ENCODE data around the gene NOC4L.
A peak's percentile ranks its signal among the peaks of the same experiment; 100 is the strongest.
"Not testable (repeated sequence)": the region's sequence is repeated elsewhere in the genome, so short reads cannot be mapped to it uniquely, and the experiment has no call there.

Gene NOC4L

GRCh38 chr12:132182206-132182710 is 38.0 kb downstream of the NOC4L start:
- no peak for DNase-seq (ENCODE audit: low read depth)

DNA sequence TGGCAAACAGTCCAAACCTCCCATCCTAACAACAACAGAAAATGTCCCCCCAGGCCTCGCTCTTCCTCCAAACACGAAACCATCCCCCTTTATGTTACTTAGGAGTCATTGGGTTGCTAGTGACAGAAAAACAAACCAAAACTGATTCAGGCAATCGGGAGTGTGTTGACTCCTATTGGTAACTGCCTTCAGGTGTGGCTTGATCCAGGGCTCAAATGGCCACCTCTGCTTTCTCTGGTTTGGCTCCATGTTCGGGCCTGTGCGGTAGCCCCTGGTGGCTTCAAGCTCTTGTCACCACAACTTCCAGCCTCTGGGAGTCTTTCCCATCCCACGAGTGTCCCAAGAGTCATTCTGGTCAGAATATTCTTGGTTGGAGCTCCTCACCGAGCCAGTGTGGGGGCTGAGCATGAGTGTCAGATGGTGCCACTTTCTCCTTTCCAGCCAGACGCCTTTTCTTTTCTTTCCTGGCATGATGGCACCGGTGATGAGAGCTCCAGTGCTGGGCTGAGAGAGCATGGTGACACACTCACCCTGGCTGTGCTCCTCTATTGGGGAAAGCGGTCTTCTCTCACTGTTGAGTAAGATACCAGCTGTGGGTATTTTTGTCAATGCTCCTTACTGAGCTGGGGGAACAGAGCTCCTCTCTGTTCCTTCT is 38.6 kb downstream of the NOC4L start:
- no peak for DNase-seq (ENCODE audit: low read depth)

DNA sequence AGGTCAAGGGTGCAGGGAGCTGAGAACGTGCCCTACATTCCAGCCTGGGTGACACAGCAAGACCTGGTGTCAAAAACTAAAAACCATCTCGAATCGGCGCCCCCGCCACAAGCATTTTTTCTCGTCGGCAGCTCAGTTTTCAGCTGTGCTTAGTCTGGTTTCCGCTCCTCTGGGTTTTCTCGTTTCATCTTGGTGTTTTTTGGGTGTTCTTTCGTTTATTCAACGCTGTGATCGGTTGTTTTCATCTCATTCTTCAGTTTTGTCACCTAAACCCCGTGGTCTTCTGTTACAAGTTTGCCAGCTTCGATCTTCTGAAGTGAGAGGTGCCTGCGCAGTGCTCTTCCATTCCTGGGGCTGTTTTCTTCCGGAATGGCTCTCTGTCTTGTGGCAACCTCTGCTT is 41.4 kb downstream of the NOC4L start:
- DNase-seq (ENCODE audit: low read depth): no peak

DNA sequence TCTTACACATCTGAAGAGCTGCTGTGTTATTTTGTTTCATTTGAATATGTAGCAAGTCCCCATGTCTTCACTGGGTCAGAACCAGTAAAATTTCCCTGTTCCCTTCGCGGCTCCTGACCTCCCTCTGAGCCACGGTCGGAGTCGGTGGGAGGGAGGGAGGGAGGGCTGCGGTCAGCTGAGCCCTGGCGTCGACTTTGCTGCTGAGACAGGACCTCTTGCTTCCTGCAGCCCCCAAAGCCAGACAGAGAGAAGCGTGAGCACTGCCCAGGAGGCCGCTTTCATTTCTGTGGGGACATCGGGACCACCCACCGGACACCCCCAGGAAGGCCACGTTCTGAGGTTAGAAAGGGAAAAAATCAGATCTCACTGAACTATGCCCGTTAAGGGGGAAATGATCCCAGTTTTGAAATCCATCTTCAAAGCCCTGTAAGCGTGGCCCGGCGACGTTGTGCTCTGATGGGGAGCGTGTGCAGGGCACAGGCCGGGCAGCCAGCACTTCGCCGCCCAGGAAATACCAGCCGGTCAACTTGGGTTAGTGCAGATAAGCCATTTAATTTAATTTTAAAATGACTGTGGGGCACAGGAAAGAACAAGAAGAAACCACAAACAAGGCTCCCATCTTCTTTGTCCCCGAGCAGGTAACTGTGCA is 42.1 kb downstream of the NOC4L start:
- no peak for DNase-seq (ENCODE audit: low read depth)

GRCh38 chr12:132186857-132187620 is 42.8 kb downstream of the NOC4L start:
- DNase-seq (ENCODE audit: low read depth): no peak

DNA sequence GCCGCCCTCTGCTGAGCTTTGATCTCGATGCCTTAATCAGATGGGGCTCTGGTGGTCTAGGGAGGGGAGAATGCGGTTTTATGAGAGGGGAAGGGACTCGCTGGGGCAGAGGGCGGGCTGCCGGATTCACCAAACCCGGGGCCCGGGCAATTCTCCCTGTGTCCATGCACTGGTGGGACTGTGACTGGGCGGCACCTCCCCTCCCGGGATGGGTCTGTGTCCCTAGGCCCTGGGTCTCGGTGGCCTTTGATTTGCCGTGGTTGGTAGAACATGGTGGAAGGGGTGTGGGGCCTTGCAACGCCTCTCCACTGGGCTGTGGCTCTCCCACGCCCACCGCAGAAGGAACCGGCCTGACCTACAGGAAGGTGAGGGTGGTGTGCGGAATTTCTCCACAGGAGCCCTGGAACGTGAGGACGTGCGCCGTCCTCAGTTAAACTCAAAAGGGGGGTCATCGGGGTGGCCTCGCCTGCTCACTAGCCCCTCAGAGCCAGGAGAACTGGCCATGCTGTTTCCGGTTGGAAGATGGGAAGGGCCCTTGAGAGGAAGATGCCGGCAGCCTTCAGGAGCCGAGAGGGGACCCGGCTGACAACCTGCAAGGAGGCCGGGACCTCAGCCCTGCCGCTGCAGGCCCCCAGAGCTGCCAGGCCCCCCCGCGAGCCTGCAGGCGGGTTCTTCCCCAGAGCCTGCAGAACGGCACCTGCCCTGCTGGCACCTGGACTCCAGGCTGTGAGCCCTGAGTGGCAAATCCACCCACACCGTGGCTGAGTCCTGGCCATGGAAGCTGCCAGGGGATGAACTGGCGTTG is 43.6 kb downstream of the NOC4L start:
- DNase-seq (ENCODE audit: low read depth): no peak

DNA sequence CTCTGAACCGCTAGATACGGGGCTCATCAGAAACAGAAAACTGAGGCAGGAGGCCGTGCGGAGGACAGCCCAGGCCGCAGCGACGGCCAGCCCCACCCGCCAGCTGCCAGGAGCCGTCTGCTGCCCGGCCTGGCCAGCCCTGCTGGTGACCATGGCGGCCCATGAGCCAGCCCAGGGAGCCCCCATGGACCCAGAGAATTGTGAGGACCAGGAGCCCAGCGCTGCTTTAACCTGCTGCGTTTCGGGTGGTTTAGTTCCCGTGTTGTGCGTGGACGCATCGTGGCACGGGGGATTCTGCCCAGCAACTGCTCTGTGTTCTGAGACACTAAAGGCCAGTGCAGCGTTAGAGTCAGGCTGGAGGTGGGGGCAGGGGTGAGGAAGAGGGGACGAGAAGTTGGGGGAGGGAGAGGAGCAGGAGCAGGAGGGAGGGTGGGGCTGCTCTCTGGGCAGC is 44.2 kb downstream of the NOC4L start:
- no peak for DNase-seq (ENCODE audit: low read depth)

DNA sequence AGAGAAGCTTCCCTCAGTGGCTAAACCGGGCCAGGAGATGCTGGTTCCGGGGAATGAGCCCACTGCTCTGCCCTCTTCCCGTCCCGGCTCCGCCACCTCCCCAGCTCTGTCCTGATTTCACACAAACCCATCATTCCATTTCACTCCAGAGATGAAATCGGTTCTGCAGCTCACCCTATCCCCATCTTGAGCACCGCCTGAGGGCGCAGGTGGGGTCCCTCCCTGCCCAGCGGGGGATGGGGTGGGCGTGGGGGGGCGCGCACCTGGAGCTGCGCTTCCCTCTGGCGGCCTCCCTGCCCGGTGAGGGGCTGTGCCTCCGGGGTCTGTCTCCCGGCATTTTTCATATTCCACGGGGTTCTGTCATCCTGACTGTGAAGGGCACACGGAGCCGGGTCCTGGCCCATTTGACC is 44.7 kb downstream of the NOC4L start:
- DNase-seq (ENCODE audit: low read depth): no peak

DNA sequence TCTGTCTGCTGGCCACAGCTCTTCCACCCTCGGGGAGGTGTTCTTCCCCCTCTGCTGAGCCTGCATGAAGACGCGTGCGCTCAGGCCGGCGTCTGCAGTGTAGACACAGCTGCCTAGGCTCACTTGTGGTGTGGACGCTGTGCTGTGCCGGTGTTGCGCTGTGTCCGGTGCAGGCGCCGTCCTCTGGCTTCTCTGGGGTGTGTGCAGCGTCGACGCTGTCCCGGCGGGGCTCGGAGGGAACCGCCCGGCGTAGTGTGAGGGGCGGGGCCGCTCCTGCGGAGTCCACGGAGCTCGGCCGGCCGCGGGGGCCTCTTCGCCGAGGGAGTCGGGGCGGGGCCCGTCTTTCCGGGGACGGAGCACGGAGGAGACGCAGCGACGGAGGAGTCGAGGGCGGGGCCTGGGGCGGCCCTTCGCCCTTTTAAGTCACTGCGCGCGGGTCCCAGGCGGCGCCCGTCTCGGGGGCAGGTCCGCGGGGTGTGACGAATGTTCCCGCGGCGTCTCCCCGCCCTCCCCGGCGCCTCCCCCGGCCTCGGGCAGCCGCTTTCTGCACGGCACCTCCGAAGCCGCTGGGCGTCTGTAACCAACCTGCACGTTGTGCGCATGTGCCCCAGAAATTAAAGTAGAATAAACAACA is 45.2 kb downstream of the NOC4L start:
- DNase-seq (ENCODE audit: low read depth): peak; percentile 87

GRCh38 chr12:132190012-132190755 is 45.9 kb downstream of the NOC4L start:
- no peak for DNase-seq (ENCODE audit: low read depth)

DNA sequence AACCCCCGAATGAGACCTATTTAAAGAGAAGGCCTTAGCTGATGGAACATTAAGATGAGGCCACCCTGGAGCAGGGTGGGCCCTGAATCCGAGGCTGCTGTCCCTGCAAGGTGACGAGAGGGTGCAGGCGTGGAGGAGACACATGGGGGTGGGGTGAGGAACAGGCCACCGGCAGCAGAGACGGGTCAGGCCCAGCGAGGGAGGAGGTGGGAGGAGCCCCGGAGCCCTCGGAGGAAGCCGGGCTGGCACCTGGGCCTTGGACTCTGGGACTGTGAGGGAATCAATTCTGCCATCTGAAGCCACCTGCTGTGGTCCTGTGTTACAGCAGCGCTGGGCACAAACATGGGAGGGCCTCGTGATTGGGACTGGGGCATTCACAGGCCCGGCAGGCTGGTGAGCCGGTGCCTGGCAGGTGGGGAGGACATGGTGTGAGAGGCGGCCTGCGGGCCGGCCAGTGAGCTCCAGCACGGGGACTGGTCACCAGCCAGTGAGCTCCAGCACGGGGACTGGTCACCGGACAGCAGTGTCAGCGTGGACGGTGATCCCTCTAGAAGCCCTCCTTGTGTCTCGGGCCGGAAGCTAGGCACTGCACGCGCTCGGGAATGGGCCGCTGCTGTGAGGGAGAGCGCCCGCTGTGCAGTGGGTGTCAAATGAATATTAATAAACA is 46.7 kb downstream of the NOC4L start:
- no peak for DNase-seq (ENCODE audit: low read depth)

DNA sequence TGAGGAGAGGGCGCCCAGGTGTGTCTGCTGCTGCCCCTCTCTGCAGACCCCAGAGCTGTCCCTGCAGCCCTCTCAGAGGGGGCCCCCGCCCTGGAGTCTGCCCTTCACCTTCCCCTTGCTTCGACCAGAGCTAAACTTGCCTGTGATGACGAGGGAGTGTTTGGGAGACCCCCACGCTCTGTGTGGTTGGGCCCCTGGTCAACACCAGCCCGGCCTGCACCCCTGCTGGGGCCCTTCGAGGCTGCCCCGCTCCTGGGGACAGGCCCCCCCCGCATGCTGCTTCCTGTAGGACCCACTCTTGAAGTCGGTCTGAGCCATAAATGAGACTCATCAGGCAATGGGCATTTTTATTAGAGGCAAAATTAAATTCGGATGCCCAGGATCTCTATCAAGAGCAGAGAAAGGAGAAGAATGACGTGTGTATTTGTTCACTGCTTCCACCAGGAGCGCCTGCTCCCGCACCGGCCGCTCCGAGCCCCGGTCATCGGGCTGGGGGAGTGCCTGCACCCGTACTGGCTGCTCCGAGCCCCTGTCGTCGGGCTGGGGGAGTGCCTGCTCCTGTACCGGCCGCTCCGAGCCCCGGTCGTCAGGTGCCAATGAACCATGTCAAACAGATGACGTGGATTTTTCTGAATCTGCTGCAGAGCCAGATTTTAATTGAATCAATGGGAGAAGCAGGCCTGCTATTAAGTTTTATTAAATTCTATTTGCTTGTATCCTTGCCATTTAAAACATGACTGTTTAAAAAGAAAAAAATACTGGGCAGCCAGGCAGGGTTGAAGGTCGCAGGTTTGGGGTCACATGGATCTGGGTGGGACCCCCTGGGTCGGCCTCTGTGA is 47.7 kb downstream of the NOC4L start:
- DNase-seq (ENCODE audit: low read depth): no peak

- DNase-seq (ENCODE audit: low read depth): no peak
Observed at GRCh38 chr12:132194056-132194455, 49.8 kb downstream of the NOC4L start.

DNA sequence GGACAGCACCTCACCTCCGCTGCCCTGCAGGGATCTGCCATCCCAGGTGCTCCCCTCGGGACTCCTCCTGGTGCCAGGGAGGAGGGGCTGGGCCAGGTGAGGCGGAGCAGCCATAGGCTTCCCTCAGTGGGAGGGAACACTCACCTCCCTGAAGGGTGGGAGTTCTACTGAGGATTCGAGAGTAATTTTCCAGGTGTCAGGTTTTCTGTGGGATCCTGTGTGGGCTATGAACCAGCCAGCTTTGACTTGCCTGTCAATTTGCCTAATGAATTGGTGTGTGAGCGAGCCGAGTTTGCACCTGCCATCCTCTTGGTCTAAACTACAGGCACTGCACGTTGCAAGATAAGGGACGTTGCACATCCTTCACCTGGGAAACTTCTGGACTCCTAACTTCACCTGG is 50.3 kb downstream of the NOC4L start:
- no peak for DNase-seq (ENCODE audit: low read depth)

DNA sequence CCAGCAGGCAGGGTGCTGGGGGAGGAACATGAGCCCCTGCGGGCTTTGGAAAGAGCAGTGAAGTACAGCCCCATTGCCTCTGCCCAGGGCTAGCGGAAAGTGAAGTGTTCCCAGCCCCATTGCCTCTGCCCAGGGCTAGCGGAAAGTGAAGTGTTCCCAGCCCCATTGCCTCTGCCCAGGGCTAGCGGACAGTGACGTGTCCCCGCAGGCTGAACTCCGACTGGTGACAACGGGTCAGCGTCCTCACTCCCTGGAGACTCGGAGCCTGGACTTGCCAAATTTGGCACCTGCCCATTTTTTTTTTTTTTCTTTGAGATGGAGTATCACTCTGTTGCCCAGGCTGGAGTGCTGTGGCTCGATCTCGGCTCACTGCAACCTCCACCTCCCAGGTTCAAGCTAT is 51.0 kb downstream of the NOC4L start:
- not testable (repeated sequence) for DNase-seq (ENCODE audit: low read depth)

DNA sequence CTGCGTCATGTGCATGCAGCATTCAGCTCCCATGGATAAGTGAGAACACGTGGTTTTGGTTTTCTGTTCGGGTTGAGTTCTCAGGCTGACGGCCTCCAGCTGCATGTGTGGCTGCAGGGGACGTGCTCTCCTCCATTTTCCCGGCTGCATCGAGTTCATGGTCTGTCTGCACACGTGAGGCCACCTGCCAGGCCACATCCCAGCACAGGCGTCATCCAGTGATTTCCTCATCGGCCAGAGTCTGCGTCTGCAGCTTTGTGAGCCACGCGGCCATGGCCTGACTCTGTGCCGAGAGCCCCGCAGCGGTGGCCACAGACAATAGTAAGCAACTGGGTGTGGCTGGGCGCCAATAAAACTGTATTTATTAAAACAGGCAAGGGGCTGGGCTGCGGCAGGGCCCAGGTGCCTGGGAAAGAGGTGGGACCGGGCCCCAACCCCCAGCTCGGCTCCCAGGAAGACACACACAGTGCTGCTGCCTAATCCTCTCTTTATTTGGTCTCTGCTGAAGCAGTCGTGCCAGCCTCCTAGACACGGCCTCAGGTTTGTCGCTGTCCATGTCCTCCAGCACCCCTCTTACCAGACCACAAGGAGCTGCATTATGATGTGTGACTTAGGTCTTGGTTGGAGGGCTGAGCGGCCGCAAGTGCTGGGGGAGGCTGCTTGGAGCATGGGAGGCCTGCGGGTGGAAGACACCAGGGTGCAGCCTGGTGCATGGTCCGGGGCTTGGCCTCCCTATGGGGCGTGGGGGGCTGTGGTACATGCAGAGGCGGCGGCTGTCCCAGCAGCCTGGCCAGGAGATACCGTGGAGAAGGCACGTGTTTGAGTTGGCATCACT is 52.0 kb downstream of the NOC4L start:
- no peak for DNase-seq (ENCODE audit: low read depth)

DNA sequence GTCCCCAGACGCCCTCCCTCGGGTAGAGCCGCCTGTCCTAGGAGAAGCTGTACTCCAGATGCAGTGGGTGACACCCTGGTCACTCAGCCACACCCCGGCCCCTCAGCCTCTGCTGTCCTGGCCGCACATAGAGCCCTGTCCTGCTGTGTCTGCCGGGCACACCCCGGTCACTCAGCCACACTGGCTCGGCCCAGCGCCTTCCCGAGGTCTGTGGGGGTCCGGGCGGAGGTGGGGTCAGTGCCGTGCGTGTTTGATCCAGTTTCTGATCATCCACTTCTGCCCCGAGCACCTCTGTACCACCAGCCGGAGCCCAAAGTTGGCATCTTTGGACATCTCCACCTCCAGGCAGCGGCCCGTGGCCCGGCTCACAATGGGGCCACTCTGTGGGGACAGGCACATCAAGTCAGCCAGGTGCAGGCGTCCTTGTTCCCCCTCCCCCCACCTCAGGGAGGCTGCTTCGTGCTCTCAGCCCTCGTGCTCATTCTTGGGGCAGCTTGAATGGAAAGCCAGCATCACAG is 52.7 kb downstream of the NOC4L start:
- no peak for DNase-seq (ENCODE audit: low read depth)

Data from stimulated activated CD8-positive, alpha-beta memory T cell treated with anti-CD3 and anti-CD28 coated beads, Interleukin-12 subunit alpha, Interleukin-12 subunit beta, amount 100 ng/mL, for 1 hour (primary cell).